T-helper 17 cell (primary cell): ENCODE data around the gene SPATA3. TPM values are rescaled to one million over a fixed set of nuclear protein-coding genes. Genes with fewer than 3 reads are reported as not detected.
"Not testable (repeated sequence)": the region's sequence is repeated elsewhere in the genome, so short reads cannot be mapped to it uniquely, and the experiment has no call there.

Source experiments
- ATAC-seq: fragments of 150-1000 bp; cut with Tn5 transposase; 2 replicates; pipeline ENCODE4 v1.10.0; 2021; ENCODE audit warnings: mild to moderate bottlenecking, moderate library complexity
- DNase-seq, 3 donors: peaks; one replicate each; pipeline versions ENCODE4 v3.0.0 to v3.0.0-alpha.2; 2020 to 2021
- H3K9me3 ChIP-seq: one replicate; pipeline ENCODE4 v1.7.0; 2013; ENCODE audit warnings: low read length, mild to moderate bottlenecking; ENCODE audit not compliant: control insufficient read depth, poor library complexity, severe bottlenecking
- H3K27ac Mint-ChIP-seq: one replicate; pipeline ENCODE4 v1.8.0; 2022; ENCODE audit warnings: mild to moderate bottlenecking, moderate library complexity, mixed read lengths
- H3K27me3 Mint-ChIP-seq: one replicate; pipeline ENCODE4 v1.8.0; 2022; ENCODE audit warnings: mixed read lengths
- H3K36me3 Mint-ChIP-seq: one replicate; pipeline ENCODE4 v1.8.0; 2022; ENCODE audit warnings: low read depth, mixed read lengths
- H3K4me1 Mint-ChIP-seq: one replicate; pipeline ENCODE4 v1.8.0; 2022; ENCODE audit warnings: mild to moderate bottlenecking, mixed read lengths
- H3K4me3 Mint-ChIP-seq: one replicate; pipeline ENCODE4 v1.8.0; 2022; ENCODE audit warnings: mild to moderate bottlenecking, moderate library complexity, mixed read lengths
- total RNA-seq, 4 donors: library from RNA in 2 of 4; stranded (reverse) in 2 of 4; gene quantifications; one replicate each; pipeline ENCODE4 v1.2.3 and lab custom pipeline; 2022 to 2026

The SPATA3 gene
- total RNA-seq, 2 donors from 2014 or later = not detected

- DNase-seq (no peak), ATAC-seq (no peak)
- Mint-ChIP-seq H3K4me3 (no peak overlapping the region), H3K27ac (no peak overlapping the region), H3K4me1 (no peaks in the 10 kb centered on the region), H3K27me3 (peaks cover 33% of the 10 kb centered on the region), H3K36me3 (peaks cover 4% of the 10 kb centered on the region)
- H3K9me3 ChIP-seq = no peaks in the 10 kb centered on the region
Observed at GRCh38 chr2:231009236-231009919, 13.5 kb downstream of the SPATA3 start.

DNA sequence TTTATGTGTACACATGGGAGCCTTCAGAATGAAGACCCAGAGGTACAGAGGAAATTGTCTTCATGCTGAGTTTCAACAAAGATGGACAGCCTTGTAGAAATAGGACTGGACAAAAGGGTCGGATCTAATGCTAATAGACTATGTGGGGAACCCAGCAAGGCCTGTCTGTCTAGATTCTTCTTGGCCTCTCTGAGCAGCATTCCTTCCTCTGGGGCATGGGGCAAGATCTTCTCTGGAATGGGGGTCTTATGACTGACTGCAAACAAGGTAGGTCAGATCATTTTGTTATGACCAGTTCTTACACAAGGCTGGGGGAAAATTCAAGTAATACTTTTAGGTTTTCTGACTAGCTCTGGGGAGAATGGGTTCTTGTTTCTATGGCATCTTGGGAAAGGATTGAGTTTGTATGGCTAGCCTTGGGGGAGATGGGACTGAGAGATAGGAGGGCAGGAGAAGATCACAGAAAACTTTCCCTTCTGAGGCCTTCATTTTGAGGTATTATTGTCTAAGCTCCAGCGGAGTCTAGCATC is 14.3 kb downstream of the SPATA3 start:
- Mint-ChIP-seq H3K4me1 (no peaks in the 10 kb centered on the region), H3K27ac (no peak overlapping the region), H3K36me3 (peaks cover 6% of the 10 kb centered on the region), H3K27me3 (peaks cover 40% of the 10 kb centered on the region), H3K4me3 (no peak overlapping the region)
- H3K9me3 ChIP-seq = no peaks in the 10 kb centered on the region
- ATAC-seq (no peak), DNase-seq (no peak)

DNA sequence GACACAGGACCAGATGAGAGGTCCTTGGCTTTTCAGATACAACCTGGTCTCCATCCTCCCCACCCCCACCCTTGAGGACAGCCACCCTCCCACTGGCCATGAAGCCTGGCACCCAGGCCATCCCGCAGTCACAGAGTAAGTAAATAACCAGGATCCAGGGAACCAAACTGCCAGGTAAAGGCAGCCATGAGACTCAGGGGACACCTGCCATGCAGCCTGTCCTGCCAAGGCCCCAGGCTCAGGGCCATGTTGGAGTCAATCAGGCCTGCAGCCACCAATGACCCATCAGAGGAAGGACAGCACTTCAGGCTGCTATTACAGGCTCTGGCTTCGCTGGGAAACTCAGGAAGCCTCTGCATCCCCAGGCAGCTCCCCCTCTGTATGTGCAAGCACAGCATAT is 15.6 kb downstream of the SPATA3 start:
- peaks cover 41% of the 10 kb centered on the region for H3K27me3 Mint-ChIP-seq
- H3K4me3 Mint-ChIP-seq = no peak overlapping the region
- no peak for ATAC-seq
- no peaks in the 10 kb centered on the region for H3K4me1 Mint-ChIP-seq
- H3K27ac Mint-ChIP-seq = no peak overlapping the region
- peaks cover 4% of the 10 kb centered on the region for H3K36me3 Mint-ChIP-seq
- H3K9me3 ChIP-seq = no peaks in the 10 kb centered on the region
- no peak for DNase-seq

GRCh38 chr2:231012463-231012862 is 16.5 kb downstream of the SPATA3 start:
- ATAC-seq = no peak
- H3K27ac Mint-ChIP-seq = no peak overlapping the region
- H3K36me3 Mint-ChIP-seq = peaks cover 4% of the 10 kb centered on the region
- no peaks in the 10 kb centered on the region for H3K4me1 Mint-ChIP-seq
- no peak overlapping the region for H3K4me3 Mint-ChIP-seq
- no peaks in the 10 kb centered on the region for H3K9me3 ChIP-seq
- no peak for DNase-seq
- H3K27me3 Mint-ChIP-seq = peaks cover 48% of the 10 kb centered on the region

- ATAC-seq (no peak), DNase-seq (no peak)
- H3K27ac Mint-ChIP-seq = no peak overlapping the region
- no peak overlapping the region for H3K4me3 Mint-ChIP-seq
- H3K9me3 ChIP-seq = no peaks in the 10 kb centered on the region
- peaks cover 4% of the 10 kb centered on the region for H3K36me3 Mint-ChIP-seq
- peaks cover 53% of the 10 kb centered on the region for H3K27me3 Mint-ChIP-seq
- H3K4me1 Mint-ChIP-seq = no peaks in the 10 kb centered on the region
Observed at GRCh38 chr2:231013820-231014219, 17.9 kb downstream of the SPATA3 start.

DNA sequence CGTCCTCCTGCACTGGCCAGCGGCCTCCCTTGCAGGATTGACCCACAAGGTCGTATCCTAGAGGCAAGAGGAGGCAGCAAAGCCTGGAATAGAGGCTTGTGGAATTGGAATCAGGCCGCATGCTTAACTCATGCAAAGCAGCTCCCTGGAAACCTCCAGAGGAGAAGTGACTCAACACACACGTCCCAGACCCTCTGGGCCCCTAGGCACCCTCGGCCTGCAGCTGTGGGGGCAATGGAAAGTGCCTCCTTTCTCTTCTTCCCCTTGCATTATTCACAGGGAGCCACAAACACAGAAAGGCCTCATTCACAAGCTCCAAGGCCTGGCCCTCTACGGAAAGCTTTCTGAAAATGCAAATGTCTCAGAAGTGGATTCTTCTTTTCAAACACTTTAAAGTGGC is 19.6 kb downstream of the SPATA3 start:
- Mint-ChIP-seq H3K4me3 (no peak overlapping the region), H3K27me3 (peaks cover 49% of the 10 kb centered on the region), H3K4me1 (no peaks in the 10 kb centered on the region), H3K27ac (no peak overlapping the region), H3K36me3 (peaks cover 4% of the 10 kb centered on the region)
- H3K9me3 ChIP-seq = no peaks in the 10 kb centered on the region
- ATAC-seq (no peak), DNase-seq (no peak)

- no peak for DNase-seq
- Mint-ChIP-seq H3K4me1 (no peaks in the 10 kb centered on the region), H3K27ac (no peak overlapping the region), H3K4me3 (no peak overlapping the region), H3K36me3 (peaks cover 4% of the 10 kb centered on the region), H3K27me3 (peaks cover 53% of the 10 kb centered on the region)
- no peak for ATAC-seq
- no peaks in the 10 kb centered on the region for H3K9me3 ChIP-seq
Observed at GRCh38 chr2:231015926-231016325, 20.0 kb downstream of the SPATA3 start.

- Mint-ChIP-seq H3K4me3 (no peak overlapping the region), H3K27me3 (peaks cover 54% of the 10 kb centered on the region), H3K36me3 (peaks cover 4% of the 10 kb centered on the region), H3K27ac (no peak overlapping the region), H3K4me1 (no peaks in the 10 kb centered on the region)
- no peaks in the 10 kb centered on the region for H3K9me3 ChIP-seq
- ATAC-seq (no peak), DNase-seq (no peak)
Observed at GRCh38 chr2:231016566-231017230, 20.8 kb downstream of the SPATA3 start.

GRCh38 chr2:231017231-231017598 is 21.3 kb downstream of the SPATA3 start:
- Mint-ChIP-seq H3K36me3 (peaks cover 4% of the 10 kb centered on the region), H3K27me3 (peaks cover 50% of the 10 kb centered on the region), H3K27ac (no peak overlapping the region), H3K4me1 (no peaks in the 10 kb centered on the region), H3K4me3 (no peak overlapping the region)
- ATAC-seq (no peak), DNase-seq (no peak)
- no peaks in the 10 kb centered on the region for H3K9me3 ChIP-seq

GRCh38 chr2:231018184-231018583 is 22.3 kb downstream of the SPATA3 start:
- Mint-ChIP-seq H3K27ac (no peak overlapping the region), H3K27me3 (peaks cover 45% of the 10 kb centered on the region), H3K36me3 (peaks cover 4% of the 10 kb centered on the region), H3K4me3 (no peak overlapping the region), H3K4me1 (no peaks in the 10 kb centered on the region)
- H3K9me3 ChIP-seq = no peaks in the 10 kb centered on the region
- DNase-seq (no peak), ATAC-seq (no peak)

DNA sequence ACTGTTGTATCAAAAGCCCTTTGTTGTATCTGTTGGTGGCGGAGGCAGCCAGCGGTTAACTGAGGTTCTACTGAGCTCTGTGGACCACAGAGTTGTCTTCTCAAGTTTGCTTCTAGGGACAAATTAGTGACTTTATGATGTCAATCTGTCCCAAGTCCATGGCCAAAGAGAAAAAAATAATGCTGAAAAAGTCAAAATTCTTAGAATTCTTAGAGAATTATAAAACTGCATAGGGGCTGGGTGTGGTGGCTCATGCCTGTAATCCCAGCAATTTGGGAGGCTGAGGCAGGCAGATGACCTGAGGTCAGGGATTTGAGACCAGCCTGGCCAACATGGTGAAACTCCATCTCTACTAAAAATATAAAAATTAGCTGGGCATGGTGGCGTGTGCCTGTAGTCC is 29.1 kb downstream of the SPATA3 start:
- H3K4me1 Mint-ChIP-seq, ATAC-seq, H3K9me3 ChIP-seq, DNase-seq, H3K36me3 Mint-ChIP-seq, H3K4me3 Mint-ChIP-seq, H3K27ac Mint-ChIP-seq: not testable (repeated sequence)
- H3K27me3 Mint-ChIP-seq = peaks cover 21% of the 10 kb centered on the region

- peaks cover 25% of the 10 kb centered on the region for H3K27me3 Mint-ChIP-seq
- H3K36me3 Mint-ChIP-seq = no peaks in the 10 kb centered on the region
- DNase-seq = no peak
- H3K4me1 Mint-ChIP-seq = no peaks in the 10 kb centered on the region
- H3K4me3 Mint-ChIP-seq = no peak overlapping the region
- no peak for ATAC-seq
- no peak overlapping the region for H3K27ac Mint-ChIP-seq
- no peaks in the 10 kb centered on the region for H3K9me3 ChIP-seq
Observed at GRCh38 chr2:231028889-231029288, 33.0 kb downstream of the SPATA3 start.

- no peak for ATAC-seq
- H3K36me3 Mint-ChIP-seq = no peaks in the 10 kb centered on the region
- H3K4me1 Mint-ChIP-seq = no peaks in the 10 kb centered on the region
- peaks cover 31% of the 10 kb centered on the region for H3K27me3 Mint-ChIP-seq
- H3K4me3 Mint-ChIP-seq = no peak overlapping the region
- H3K27ac Mint-ChIP-seq = no peak overlapping the region
- no peaks in the 10 kb centered on the region for H3K9me3 ChIP-seq
- no peak for DNase-seq
Observed at GRCh38 chr2:231029563-231029962, 33.6 kb downstream of the SPATA3 start.

- Mint-ChIP-seq H3K36me3 (no peaks in the 10 kb centered on the region), H3K4me1 (no peaks in the 10 kb centered on the region), H3K27me3 (peaks cover 35% of the 10 kb centered on the region), H3K27ac (no peak overlapping the region), H3K4me3 (no peak overlapping the region)
- ATAC-seq (no peak), DNase-seq (no peak)
- no peaks in the 10 kb centered on the region for H3K9me3 ChIP-seq
Observed at GRCh38 chr2:231030725-231031124, 34.8 kb downstream of the SPATA3 start.
